ENCODE results near the gene UNK. TPM values are rescaled to one million over a fixed set of nuclear protein-coding genes. Genes with fewer than 3 reads are reported as not detected.

Gene UNK
- 10 to 100 TPM; 11.3 to 27.5 (median 16.3) TPM for total RNA-seq
- polyA plus RNA-seq: 10 to 100 TPM; 14.6 to 18.5 TPM
- long read RNA-seq, donor 1, transcript UNK-202 (4 exons, 1,312 nt): major isoform, 8 of 18 reads
- long read RNA-seq, donor 1, partial matches to known transcripts: 3 of 18 reads
- long read RNA-seq, donor 1, other reads (novel, unspliced or antisense): 7 of 18 reads
- long read RNA-seq, donor 2, transcript UNK-202 (4 exons, 1,312 nt): major isoform, 9 of 13 reads
- long read RNA-seq, donor 2, partial matches to known transcripts: 1 of 13 reads
- long read RNA-seq, donor 2, other reads (novel, unspliced or antisense): 3 of 13 reads
- long read RNA-seq, donor 3, partial matches to known transcripts: 0 of 7 reads
- long read RNA-seq, donor 3, other reads (novel, unspliced or antisense): 3 of 7 reads

DNA sequence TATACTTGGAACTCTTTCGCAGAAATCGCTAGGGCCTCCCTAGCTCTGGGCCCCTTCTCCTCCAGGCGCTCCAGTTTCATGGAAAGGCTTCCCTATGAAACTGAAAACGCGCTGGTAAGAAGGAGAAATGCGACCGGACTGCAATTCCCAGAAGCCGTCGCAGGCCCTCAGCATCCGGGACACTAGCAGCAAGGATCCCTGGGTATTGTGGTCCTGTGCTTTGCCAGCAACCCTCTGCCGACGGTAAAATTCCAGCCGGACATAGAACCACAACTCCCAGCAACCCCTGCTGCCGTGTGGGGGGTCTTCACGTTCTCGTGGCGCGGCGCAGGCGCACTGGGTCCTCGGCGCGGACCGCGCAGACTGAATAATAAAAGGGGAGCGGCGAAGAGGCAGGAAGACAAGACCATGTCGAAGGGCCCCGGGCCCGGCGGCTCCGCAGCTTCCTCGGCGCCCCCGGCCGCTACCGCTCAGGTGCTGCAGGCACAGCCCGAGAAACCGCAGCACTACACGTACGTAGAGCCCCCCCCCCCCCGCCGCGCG, at the start of gene UNK:
UNK (plus strand) TSS at position 334 of the 543 bp plus-strand sequence; CDS start at position 409, 75 bp downstream.
- no peaks in the 10 kb centered on the region for H3K27me3 ChIP-seq
- 0% methylated on average over 11 to 45 of the region's 45 CpGs for WGBS, 4 donors
- peaks cover 0 to 7% (median 0%) of the 10 kb centered on the region in 9 donors for H3K36me3 ChIP-seq
- H3K4me3 ChIP-seq: peak within 1 kb of the TSS; percentile 45 to 89 (median 75)
- DNase-seq (peak; percentile 97 to 99 (median 98)), ATAC-seq (peak; percentile 91 to 94 (median 93))
- H3K9me3 ChIP-seq: no peaks in the 10 kb centered on the region
- H3K4me1 ChIP-seq: peaks cover 4 to 56% (median 36%) of the 10 kb centered on the region in 12 donors
- TF ChIP-seq CTCF (IDR thresholded peaks at IDR 0.05) (no peak), POLR2A (IDR thresholded peaks at IDR 0.05) (peak in 1 of 2 donors; percentile 59)
- intact Hi-C loops (cut with DNase I): loop anchor here in 4 of 10 donors (2.0 to 10.0 kb wide), 6 partner anchors 24 to 110 kb away; partner anchors contain the start of genes TRIM65 (in 1 of the 4) and WBP2 (in 1 of the 4)
- peak within 1 kb of the TSS; percentile 94 to 100 (median 99) for H3K27ac ChIP-seq

DNA sequence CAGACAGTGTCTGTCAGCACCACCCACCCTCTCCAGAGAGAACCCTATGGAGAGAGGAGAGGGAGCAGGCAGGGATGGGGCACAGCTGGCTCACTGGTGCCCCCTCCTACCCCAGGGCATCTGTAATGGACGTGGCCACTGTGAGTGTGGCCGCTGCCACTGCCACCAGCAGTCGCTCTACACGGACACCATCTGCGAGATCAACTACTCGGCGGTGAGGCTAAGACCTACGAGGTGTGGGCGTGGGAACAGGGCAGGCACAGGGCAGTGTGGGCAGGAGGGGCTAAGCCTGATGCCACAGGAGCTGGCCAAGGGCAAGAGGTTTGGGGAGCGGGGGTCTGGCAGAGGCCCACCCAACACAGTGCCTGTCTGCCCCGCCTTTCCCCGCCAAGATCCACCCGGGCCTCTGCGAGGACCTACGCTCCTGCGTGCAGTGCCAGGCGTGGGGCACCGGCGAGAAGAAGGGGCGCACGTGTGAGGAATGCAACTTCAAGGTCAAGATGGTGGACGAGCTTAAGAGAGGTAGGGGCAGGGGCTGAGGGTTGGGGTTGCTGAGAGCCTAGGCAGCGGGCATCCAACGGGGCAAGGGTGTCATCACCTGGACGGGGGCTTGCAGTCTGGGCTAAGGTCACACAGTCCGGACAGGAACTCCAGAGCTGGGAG, 48.3 kb upstream of the UNK start:
- Histone ChIP-seq H3K36me3 (peaks cover 0 to 10% (median 0%) of the 10 kb centered on the region in 9 donors), H3K27me3 (no peaks in the 10 kb centered on the region), H3K9me3 (no peaks in the 10 kb centered on the region), H3K4me3 (no peak overlapping the region), H3K27ac (no peak overlapping the region), H3K4me1 (peaks cover 0 to 9% (median 0%) of the 10 kb centered on the region in 12 donors)
- TF ChIP-seq CTCF (IDR thresholded peaks at IDR 0.05): no peak
- no peak for TF ChIP-seq POLR2A (IDR thresholded peaks at IDR 0.05)
- WGBS, 4 donors: 89 to 93% (median 90%) methylated on average over 22 to 26 of the region's 26 CpGs
- no peak for DNase-seq
- intact Hi-C loops (cut with DNase I): no loop called here
- no peak for ATAC-seq

- TF ChIP-seq CTCF (IDR thresholded peaks at IDR 0.05): no peak
- TF ChIP-seq POLR2A (IDR thresholded peaks at IDR 0.05): no peak
- no peaks in the 10 kb centered on the region for H3K9me3 ChIP-seq
- no peak overlapping the region for H3K4me3 ChIP-seq
- ATAC-seq (no peak), DNase-seq (no peak)
- H3K36me3 ChIP-seq: peaks cover 0 to 10% (median 0%) of the 10 kb centered on the region in 9 donors
- no peaks in the 10 kb centered on the region for H3K27me3 ChIP-seq
- peaks cover 0 to 9% (median 0%) of the 10 kb centered on the region in 12 donors for H3K4me1 ChIP-seq
- 65 to 86% (median 78%) methylated on average over 4 to 20 of the region's 20 CpGs for WGBS, 4 donors
- no peak overlapping the region for H3K27ac ChIP-seq
- intact Hi-C loops (cut with DNase I): no loop called here
These were observed 47.3 kb upstream of the UNK start for GRCh38 chr17:75737133-75737962.

Measured in heart left ventricle (tissue), 16 donors.